Transverse colon (tissue), 4 donors: ENCODE results near the gene IQSEC2. TPM values are rescaled to one million over a fixed set of nuclear protein-coding genes. Genes with fewer than 3 reads are reported as not detected.

ENCODE experiments used
- DNase-seq: peaks from one replicate; pipeline ENCODE4 v3.0.0-alpha.2; 2019
- H3K27ac ChIP-seq, 4 donors: fragments of 200-600 bp; sonication (generic); 2 replicates each; pipeline ENCODE4 v1.5.1; 2016 to 2018; ENCODE audit warnings: inconsistent platforms in 4 of 4
- H3K27me3 ChIP-seq: fragments of 200-600 bp; sonication (generic); 2 replicates; pipeline ENCODE4 v1.5.1; 2017; ENCODE audit warnings: inconsistent platforms
- H3K36me3 ChIP-seq, 4 donors: fragments of 200-600 bp; sonication (generic); 2 replicates each; pipeline ENCODE4 v1.5.1; 2017 to 2019; ENCODE audit warnings: inconsistent platforms in 4 of 4
- H3K4me1 ChIP-seq, 4 donors: fragments of 200-600 bp; sonication (generic); 2 replicates each; pipeline ENCODE4 v1.5.1; 2017 to 2020; ENCODE audit warnings: inconsistent platforms in 4 of 4
- H3K4me3 ChIP-seq, 4 donors: fragments of 200-600 bp; sonication (generic); 1 replicate in 1 of 4; 2 replicates in 3 of 4; pipeline versions ENCODE4 v1.5.1 to v1.6.1; 2017 to 2019; ENCODE audit warnings: inconsistent platforms in 4 of 4
- H3K9me3 ChIP-seq, 2 donors: fragments of 200-600 bp; sonication (generic); 2 replicates each; pipeline ENCODE4 v1.5.1; 2017 to 2019; ENCODE audit warnings: inconsistent platforms in 2 of 2
- EP300 ChIP-seq: sonication (generic); formaldehyde crosslinking; IDR thresholded peaks from one replicate; pipeline ENCODE4 v1.6.1; 2017; ENCODE audit warnings: antibody characterized with exemption, low read depth
- POLR2A ChIP-seq: fragments of 450-650 bp; IDR thresholded peaks from one replicate; pipeline ENCODE4 v1.6.1; 2016; ENCODE audit warnings: antibody characterized with exemption, mild to moderate bottlenecking, moderate library complexity
- POLR2AphosphoS5 ChIP-seq, 3 donors: sonication (generic); formaldehyde crosslinking; IDR thresholded peaks; one replicate each; pipeline ENCODE4 v1.6.1; 2016; ENCODE audit warnings: antibody characterized with exemption in 3 of 3
- WGBS, 2 donors: methylation state at CpG; one replicate each; pipeline ENCODE4 v1.1.5; 2018; ENCODE audit warnings: low coverage in 1 of 2; 5-methylcytosine and 5-hydroxymethylcytosine counted together
- in situ Hi-C, 4 donors: fragments of 200-750 bp; cut with MboI; loops; one replicate each; pipeline versions ENCODE4 v1.15.0 to v1.15.1; 2017; ENCODE audit warnings: low sequenced_read_pairs in 3 of 4, low pct_ligation_motif_present in 1 of 4, low pct_unique_long_range_greater_than_20kb in 1 of 4
- intact Hi-C: fragments of 100-400 bp; cut with DNase I; formaldehyde crosslinking; loops from one replicate; pipeline ENCODE4 v1.15.1; 2023; ENCODE audit warnings: low total_unique reads
- total RNA-seq, 4 donors: library from RNA; depleted of rRNA; stranded (reverse); fragments of >200 nt; gene quantifications; one replicate each; pipeline ENCODE4 v1.1.0, GENCODE V29; 2016
- TF ChIP-seq, protein P1 (sequence below), 5 experiments: fragments of 200-600 bp in 3 of 5; fragments of 450-650 bp in 2 of 5; sonication (generic) in 3 of 5; IDR thresholded peaks; 1 replicate in 2 of 5; 2 replicates in 3 of 5; pipeline ENCODE4 v1.5.1; 2016 to 2017; ENCODE audit warnings: antibody characterized with exemption in 5 of 5, inconsistent platforms in 3 of 5, mild to moderate bottlenecking in 2 of 5, moderate library complexity in 1 of 5

IQSEC2 gene
- total RNA-seq, 4 donors from 2014 or later = 41.2 to 104 (median 46.3) TPM

DNA sequence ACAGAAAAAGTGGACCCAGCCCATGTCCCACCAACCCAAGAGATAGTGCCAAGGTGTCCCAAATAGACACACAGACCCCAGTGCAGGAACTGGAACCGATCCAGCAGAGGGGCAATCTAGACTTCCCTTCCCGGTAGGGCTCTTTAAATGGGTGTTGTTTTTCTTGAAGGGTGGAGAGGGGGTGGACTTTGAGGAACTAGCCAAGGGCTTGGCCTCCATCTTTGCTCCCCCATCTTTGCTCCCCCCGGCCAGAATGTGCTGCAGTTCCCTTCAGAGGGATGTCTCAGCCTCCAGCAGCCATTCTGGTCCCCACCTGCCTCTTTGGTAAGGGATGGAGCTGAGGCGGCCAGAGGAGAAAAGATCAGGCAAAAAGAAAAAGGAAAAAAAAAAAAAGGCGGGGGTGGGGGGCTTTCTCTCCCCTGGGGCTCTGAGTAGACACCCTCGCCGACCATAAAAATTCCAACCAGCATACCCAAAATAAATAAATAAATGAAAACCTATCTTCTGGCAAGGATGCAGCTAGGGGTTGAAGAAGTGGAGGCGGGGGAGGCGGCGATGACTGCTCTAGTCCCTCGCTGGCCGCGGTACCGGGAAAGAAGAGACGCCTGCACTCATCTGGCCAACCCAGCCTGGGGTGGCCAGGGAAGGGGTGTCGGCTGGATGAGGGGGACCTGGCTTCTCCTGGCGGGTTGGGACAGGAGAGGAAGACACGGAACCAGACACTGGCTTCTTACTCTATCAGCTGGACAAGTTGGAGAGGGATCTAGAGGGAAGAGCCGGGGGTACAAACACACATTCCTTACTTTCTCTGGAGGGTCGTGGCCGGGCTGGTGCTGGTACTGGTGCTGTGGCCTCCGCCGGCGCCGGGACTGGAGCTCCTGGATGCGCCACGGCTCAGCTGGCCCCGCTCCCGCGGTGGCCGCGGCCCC is 38.5 kb upstream of the IQSEC2 start:
- intact Hi-C loops = loop anchor here (10.0 kb wide), 1 partner anchor 115 kb away; the partner anchor contains the start of gene HSD17B10
- Histone ChIP-seq H3K36me3 (no peaks in the 10 kb centered on the region), H3K9me3 (no peaks in the 10 kb centered on the region), H3K27ac (no peak overlapping the region), H3K4me1 (peaks cover 0 to 13% (median 10%) of the 10 kb centered on the region in 4 donors), H3K4me3 (peak overlapping the region; percentile 35 to 59 (median 45)), H3K27me3 (peaks cover 30% of the 10 kb centered on the region)
- TF ChIP-seq, protein P1, sequence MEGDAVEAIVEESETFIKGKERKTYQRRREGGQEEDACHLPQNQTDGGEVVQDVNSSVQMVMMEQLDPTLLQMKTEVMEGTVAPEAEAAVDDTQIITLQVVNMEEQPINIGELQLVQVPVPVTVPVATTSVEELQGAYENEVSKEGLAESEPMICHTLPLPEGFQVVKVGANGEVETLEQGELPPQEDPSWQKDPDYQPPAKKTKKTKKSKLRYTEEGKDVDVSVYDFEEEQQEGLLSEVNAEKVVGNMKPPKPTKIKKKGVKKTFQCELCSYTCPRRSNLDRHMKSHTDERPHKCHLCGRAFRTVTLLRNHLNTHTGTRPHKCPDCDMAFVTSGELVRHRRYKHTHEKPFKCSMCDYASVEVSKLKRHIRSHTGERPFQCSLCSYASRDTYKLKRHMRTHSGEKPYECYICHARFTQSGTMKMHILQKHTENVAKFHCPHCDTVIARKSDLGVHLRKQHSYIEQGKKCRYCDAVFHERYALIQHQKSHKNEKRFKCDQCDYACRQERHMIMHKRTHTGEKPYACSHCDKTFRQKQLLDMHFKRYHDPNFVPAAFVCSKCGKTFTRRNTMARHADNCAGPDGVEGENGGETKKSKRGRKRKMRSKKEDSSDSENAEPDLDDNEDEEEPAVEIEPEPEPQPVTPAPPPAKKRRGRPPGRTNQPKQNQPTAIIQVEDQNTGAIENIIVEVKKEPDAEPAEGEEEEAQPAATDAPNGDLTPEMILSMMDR (IDR thresholded peaks at IDR 0.05) = no peak
- TF ChIP-seq POLR2AphosphoS5 (IDR thresholded peaks at IDR 0.05) (no peak), EP300 (no peak), POLR2A (no peak)
- in situ Hi-C loops = loop anchor here in 3 of 4 donors (10.0 to 25.0 kb wide), 3 partner anchors 117 to 167 kb away; partner anchors contain the start of gene HSD17B10 (in 1 of the 3)
- DNase-seq = no peak
- WGBS, 2 donors = 3 to 11% methylated on average over 8 to 32 of the region's 32 CpGs

DNA sequence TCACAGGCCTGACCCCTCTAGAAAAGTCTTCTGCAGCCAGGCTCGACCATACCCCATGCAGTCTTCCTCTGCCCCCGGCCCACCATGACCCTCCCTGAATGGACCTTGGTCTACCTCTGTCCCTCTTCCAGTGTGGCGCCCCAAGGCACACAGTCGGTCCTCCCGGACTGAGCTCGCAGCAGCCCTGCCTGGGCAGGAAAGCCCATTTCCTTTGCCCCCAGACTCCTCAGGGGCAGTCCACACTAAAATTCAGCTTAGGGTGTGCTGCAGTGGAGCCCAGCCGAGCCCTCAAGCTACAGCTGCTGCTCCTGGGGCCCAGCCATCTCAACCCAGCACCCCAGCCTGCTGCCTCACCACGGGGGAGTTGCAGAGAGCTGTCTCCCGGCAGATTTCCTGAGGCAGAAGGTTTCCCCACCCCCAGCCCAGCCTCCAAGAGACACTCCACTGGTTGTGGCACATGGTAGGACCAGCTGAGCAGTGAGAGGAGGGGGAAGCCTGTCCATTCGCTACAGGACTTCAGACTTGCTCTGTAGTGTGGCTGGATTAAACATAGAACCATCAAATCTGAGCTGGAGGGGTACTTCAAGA is 37.5 kb upstream of the IQSEC2 start:
- intact Hi-C loops = loop anchor here (10.0 kb wide), 1 partner anchor 116 kb away; the partner anchor contains the start of gene HSD17B10
- in situ Hi-C loops = loop anchor here in 3 of 4 donors (10.0 to 25.0 kb wide), 3 partner anchors 118 to 168 kb away; partner anchors contain the start of gene HSD17B10 (in 1 of the 3)
- 86% methylated on average over 7 of the region's 10 CpGs; no CpG with 5 or more reads in 1 of the 2 donors for WGBS, 2 donors

DNA sequence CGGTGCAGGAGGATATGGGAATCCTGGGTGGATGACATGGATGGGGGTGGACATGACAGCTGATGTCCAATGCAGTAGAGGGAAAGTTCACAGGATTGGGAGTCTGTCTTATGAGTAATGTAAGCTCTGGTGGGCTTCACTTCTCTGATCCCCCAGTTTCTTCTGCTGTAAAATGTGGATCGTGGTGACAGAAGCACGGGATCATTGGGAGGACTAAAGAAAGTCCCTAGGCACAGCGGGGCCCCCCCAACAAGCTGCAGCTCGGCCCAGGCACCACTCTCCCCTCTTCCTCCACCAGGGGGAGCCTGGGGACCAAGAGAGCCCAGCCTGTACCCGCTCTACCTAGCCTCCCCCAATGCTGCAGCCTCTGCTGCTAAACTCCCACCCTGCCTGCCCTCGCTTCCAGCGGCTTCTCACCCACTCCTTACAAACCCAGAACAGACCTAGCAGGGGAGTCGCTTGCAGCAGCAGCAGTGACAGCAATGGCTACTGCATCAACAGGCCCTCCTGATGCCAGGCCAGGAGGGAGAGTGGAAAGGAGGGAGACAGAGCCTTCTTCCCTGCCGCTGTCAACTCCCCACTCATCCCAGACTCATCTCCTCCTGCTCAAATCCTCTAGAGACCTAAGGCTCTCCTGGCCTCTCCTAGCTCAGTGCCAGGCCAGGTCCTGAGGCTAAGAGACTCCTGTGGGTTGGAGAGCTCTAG is 36.1 kb upstream of the IQSEC2 start:
- no peak overlapping the region for H3K27ac ChIP-seq
- TF ChIP-seq, protein P1 (IDR thresholded peaks at IDR 0.05) = peak; percentile 53 to 83 (median 68)
- TF ChIP-seq EP300 (no peak), POLR2A (no peak), POLR2AphosphoS5 (IDR thresholded peaks at IDR 0.05) (no peak)
- H3K36me3 ChIP-seq = no peaks in the 10 kb centered on the region
- no peaks in the 10 kb centered on the region for H3K9me3 ChIP-seq
- H3K4me3 ChIP-seq = no peak overlapping the region
- intact Hi-C loops (loop anchor here (10.0 kb wide), 1 partner anchor 117 kb away; the partner anchor contains the start of gene HSD17B10), in situ Hi-C loops (loop anchor here in 3 of 4 donors (10.0 to 25.0 kb wide), 3 partner anchors 120 to 170 kb away; partner anchors contain the start of gene HSD17B10 (in 1 of the 3))
- H3K4me1 ChIP-seq = peaks cover 0 to 20% (median 12%) of the 10 kb centered on the region in 4 donors
- DNase-seq = peak; percentile 72
- H3K27me3 ChIP-seq = peaks cover 30% of the 10 kb centered on the region
- WGBS, 2 donors = 0 to 7% methylated on average over 2 to 10 of the region's 10 CpGs

More for the DNA sequence above, 37.5 kb upstream of the IQSEC2 start:
- Histone ChIP-seq H3K4me3 (no peak overlapping the region), H3K9me3 (no peaks in the 10 kb centered on the region), H3K27ac (no peak overlapping the region), H3K36me3 (no peaks in the 10 kb centered on the region), H3K4me1 (peaks cover 0 to 13% (median 10%) of the 10 kb centered on the region in 4 donors), H3K27me3 (peaks cover 30% of the 10 kb centered on the region)
- TF ChIP-seq, protein P1 (IDR thresholded peaks at IDR 0.05) = no peak
- TF ChIP-seq POLR2AphosphoS5 (IDR thresholded peaks at IDR 0.05) = no peak
- no peak for TF ChIP-seq POLR2A
- no peak for DNase-seq
